ENCODE measurements around the gene MAGEE2. TPM values are rescaled to one million over a fixed set of nuclear protein-coding genes. Genes with fewer than 3 reads are reported as not detected.

The MAGEE2 gene
- total and polyA plus RNA-seq, 2 experiments from 2014 or later = 0.11 to 0.56 TPM

- TF ChIP-seq ZNF462 (CRISPR knock-in tag; IDR thresholded peaks at IDR 0.05) = no peak
- no peak for TF ChIP-seq ZNF331 (CRISPR knock-in tag; IDR thresholded peaks at IDR 0.05; ENCODE audit: low read depth)
- no peak for TF ChIP-seq NANOG (IDR thresholded peaks at IDR 0.05; ENCODE audit: borderline replicate concordance)
- no peak for TF ChIP-seq ETS1 (IDR thresholded peaks at IDR 0.05)
- TF ChIP-seq POLR2AphosphoS5 (IDR thresholded peaks at IDR 0.05; ENCODE audit: low read depth) = no peak
- no peak for TF ChIP-seq ZNF114 (CRISPR knock-in tag; IDR thresholded peaks at IDR 0.05)
- no peak for TF ChIP-seq EZH2 (IDR thresholded peaks at IDR 0.05; ENCODE audit: low read depth, unreplicated experiment)
Observed at GRCh38 chrX:75786290-75786689, 1.2 kb upstream of the MAGEE2 start (continued).

- DNase-seq (ENCODE audit: low spot score) = peak; percentile 1
- peaks cover 3% of the 10 kb centered on the region; the same call in 1 of the 3 replicates for H3K9me3 Mint-ChIP-seq
- no peaks in the 10 kb centered on the region for H3F3A ChIP-seq (replicated peaks; ENCODE audit: low read depth)
- TF ChIP-seq STAT1 (IDR thresholded peaks at IDR 0.05; ENCODE audit: unreplicated experiment) (no peak), ZNF331 (CRISPR knock-in tag; IDR thresholded peaks at IDR 0.05; ENCODE audit: low read depth) (no peak), ETS1 (IDR thresholded peaks at IDR 0.05) (no peak), CREB1 (CRISPR knock-in tag; IDR thresholded peaks at IDR 0.05; ENCODE audit: low read depth) (no peak), ZNF114 (CRISPR knock-in tag; IDR thresholded peaks at IDR 0.05) (no peak), NANOG (IDR thresholded peaks at IDR 0.05; ENCODE audit: borderline replicate concordance) (no peak)
Observed at GRCh38 chrX:75781611-75782010, 3.4 kb downstream of the MAGEE2 start.

More at GRCh38 chrX:75781611-75782010, 3.4 kb downstream of the MAGEE2 start:
- no peaks in the 10 kb centered on the region for H3K36me3 Mint-ChIP-seq (ENCODE audit: low read depth)
- no peak overlapping the region for H3K27ac Mint-ChIP-seq
- no peak for ATAC-seq
- peaks cover 2% of the 10 kb centered on the region for H3K27me3 Mint-ChIP-seq (ENCODE audit: insufficient read depth, low read depth, poor library complexity)
- Histone ChIP-seq H2AFZ (no peak overlapping the region), H3K27me3 (ENCODE audit: insufficient read depth) (no peaks in the 10 kb centered on the region), H4K20me1 (replicated peaks; ENCODE audit: insufficient read depth) (no peaks in the 10 kb centered on the region), H3K36me3 (ENCODE audit: insufficient read depth) (no peaks in the 10 kb centered on the region), H3K4me3 (no peak overlapping the region), H3K4me1 (ENCODE audit: insufficient read depth) (no peaks in the 10 kb centered on the region), H3K27ac (ENCODE audit: low read depth) (no peak overlapping the region), H3K9me2 (ENCODE audit: insufficient read depth) (no peaks in the 10 kb centered on the region; the same call in 1 of the 2 replicates), H3K4me2 (no peak overlapping the region), H3K79me2 (replicated peaks; ENCODE audit: insufficient read depth) (no peaks in the 10 kb centered on the region)
- no peak overlapping the region for H3K4me3 Mint-ChIP-seq
- H3K4me1 Mint-ChIP-seq = no peaks in the 10 kb centered on the region
